GM21515 (cell line): ENCODE measurements around the gene THTPA.

Source experiments
- ATAC-seq: cut with Tn5 transposase; IDR thresholded peaks from one replicate; pipeline ENCODE4 v1.9.1; 2021; ENCODE audit not compliant: unreplicated experiment

The THTPA gene

GRCh38 chr14:23550131-23550811 lies 5.8 kb upstream of the THTPA start:
- ATAC-seq, result no peak

- ATAC-seq, result no peak
Measured at GRCh38 chr14:23550812-23551265, 5.2 kb upstream of the THTPA start.

- peak; percentile 58 for ATAC-seq
Measured at GRCh38 chr14:23551266-23552028, 4.6 kb upstream of the THTPA start, which contains the start of gene ZFHX2. TSS of gene ZFHX2 (minus strand) at chr14:23551765. CDS start at chr14:23535325, 16,440 bp downstream.

GRCh38 chr14:23555533-23555881 lies 564 bp upstream of the THTPA start:
- ATAC-seq, result no peak

GRCh38 chr14:23556700-23557440 lies 799 bp downstream of the THTPA start:
- ATAC-seq, result no peak

GRCh38 chr14:23557521-23557920 lies 1.4 kb downstream of the THTPA start:
- ATAC-seq, result no peak

- no peak for ATAC-seq
Measured at GRCh38 chr14:23557946-23558345, 1.9 kb downstream of the THTPA start.

- no peak for ATAC-seq
Measured at GRCh38 chr14:23558346-23559009, 2.4 kb downstream of the THTPA start.

- ATAC-seq, result no peak
Measured at GRCh38 chr14:23559010-23559925, 3.2 kb downstream of the THTPA start.

- no peak for ATAC-seq
Measured at GRCh38 chr14:23559926-23560520, 4.0 kb downstream of the THTPA start.

GRCh38 chr14:23561259-23561658 lies 5.2 kb downstream of the THTPA start:
- no peak for ATAC-seq

GRCh38 chr14:23561873-23562821 lies 6.1 kb downstream of the THTPA start:
- ATAC-seq, result no peak

- ATAC-seq, result no peak
Measured at GRCh38 chr14:23562822-23563472, 6.9 kb downstream of the THTPA start.

- no peak for ATAC-seq
Measured at GRCh38 chr14:23563473-23564180, 7.6 kb downstream of the THTPA start.

GRCh38 chr14:23564181-23564812 lies 8.2 kb downstream of the THTPA start:
- ATAC-seq, result no peak

- ATAC-seq, result no peak
Measured at GRCh38 chr14:23564876-23565275, 8.8 kb downstream of the THTPA start.

- no peak for ATAC-seq
Measured at GRCh38 chr14:23565626-23566025, 9.6 kb downstream of the THTPA start.
